Keratinocyte (primary cell): Measurements from ENCODE around the gene HP. TPM values are rescaled to one million over a fixed set of nuclear protein-coding genes. Genes with fewer than 3 reads are reported as not detected.
A peak's percentile ranks its signal among the peaks of the same experiment; 100 is the strongest.
"Not testable (repeated sequence)": the region's sequence is repeated elsewhere in the genome, so short reads cannot be mapped to it uniquely, and the experiment has no call there.

ENCODE experiments used
- DNase-seq: peaks from one replicate; pipeline ENCODE4 v3.0.0-alpha.2; 2011; ENCODE audit warnings: low read depth, missing footprints, low spot score
- FAIRE-seq: peaks from 2 replicates; lab custom pipeline; 2011; peaks lifted over from hg19 to GRCh38; lab: Jason Lieb, UNC
- H2AFZ ChIP-seq: 2 replicates; pipeline ENCODE4 v1.6.0; 2012; ENCODE audit warnings: low read length, control low read depth, inconsistent platforms; ENCODE audit not compliant: control insufficient read depth
- H3K27ac ChIP-seq: 2 replicates; pipeline ENCODE4 v1.5.1; 2011; ENCODE audit warnings: low read length; ENCODE audit not compliant: control insufficient read depth, insufficient read depth
- H3K27me3 ChIP-seq: 3 replicates; pipeline ENCODE4 v1.6.0; 2011; ENCODE audit warnings: low read length; ENCODE audit not compliant: control insufficient read depth, insufficient read depth; ENCODE audit errors: extremely low read depth
- H3K36me3 ChIP-seq, 2 experiments: 2 replicates in 1 of 2; 3 replicates in 1 of 2; pipeline ENCODE4 v1.5.1; 2011; ENCODE audit warnings: low read length in 2 of 2, mild to moderate bottlenecking in 1 of 2; ENCODE audit not compliant: control insufficient read depth in 2 of 2, insufficient read depth in 2 of 2; ENCODE audit errors: extremely low read depth in 1 of 2
- H3K4me1 ChIP-seq: 3 replicates; pipeline ENCODE4 v1.5.1; 2011; ENCODE audit warnings: low read length; ENCODE audit not compliant: control insufficient read depth, insufficient read depth; ENCODE audit errors: extremely low read depth
- H3K4me2 ChIP-seq: 3 replicates; pipeline ENCODE4 v1.6.0; 2011; ENCODE audit warnings: low read depth, low read length; ENCODE audit not compliant: control insufficient read depth, insufficient read depth; ENCODE audit errors: extremely low read depth
- H3K4me3 ChIP-seq, 3 experiments: fragments of 200-600 bp in 1 of 3; sonication (generic) in 1 of 3; 2 replicates in 2 of 3; 3 replicates in 1 of 3; pipeline ENCODE4 v1.5.1; 2011 to 2016; ENCODE audit warnings: low read length in 3 of 3, mild to moderate bottlenecking in 3 of 3, control low read depth in 2 of 3, inconsistent platforms in 1 of 3, low read depth in 1 of 3, mixed read lengths in 1 of 3, mixed run types in 1 of 3, moderate library complexity in 1 of 3; ENCODE audit not compliant: control insufficient read depth in 2 of 3, insufficient read depth in 2 of 3; ENCODE audit errors: extremely low read depth in 1 of 3
- H3K79me2 ChIP-seq: 2 replicates; pipeline ENCODE4 v1.6.0; 2012; ENCODE audit warnings: low read length; ENCODE audit not compliant: control insufficient read depth, insufficient read depth
- H3K9ac ChIP-seq: 3 replicates; pipeline ENCODE4 v1.6.0; 2011; ENCODE audit warnings: low read length; ENCODE audit not compliant: control insufficient read depth, insufficient read depth; ENCODE audit errors: extremely low read depth
- H3K9me1 ChIP-seq: 3 replicates; pipeline ENCODE4 v1.6.0; 2011; ENCODE audit warnings: low read length; ENCODE audit not compliant: control insufficient read depth, insufficient read depth; ENCODE audit errors: extremely low read depth
- H3K9me3 ChIP-seq: 2 replicates; pipeline ENCODE4 v1.5.1; 2012; ENCODE audit warnings: low read depth, low read length; ENCODE audit not compliant: control insufficient read depth
- H4K20me1 ChIP-seq: 3 replicates; pipeline ENCODE4 v1.6.0; 2011; ENCODE audit warnings: low read length; ENCODE audit not compliant: control insufficient read depth, insufficient read depth; ENCODE audit errors: extremely low read depth
- CTCF ChIP-seq, 3 experiments: IDR thresholded peaks in 1 of 3; conservative IDR thresholded peaks in 1 of 3; optimal IDR thresholded peaks in 1 of 3; 2 replicates in 2 of 3; 3 replicates in 1 of 3; pipeline versions ENCODE3 to v1.5.1; 2011; ENCODE audit warnings: low read length in 3 of 3, mild to moderate bottlenecking in 3 of 3, moderate library complexity in 2 of 3, control low read depth in 1 of 3, inconsistent platforms in 1 of 3; ENCODE audit not compliant: insufficient read depth in 2 of 3; ENCODE audit errors: extremely low read depth in 1 of 3
- EZH2 ChIP-seq: IDR thresholded peaks from one replicate; pipeline ENCODE4 v1.6.1; 2012; ENCODE audit warnings: inconsistent platforms, mild to moderate bottlenecking, low read length, moderate library complexity
- dilution Hi-C: fragments of 300-500 bp; cut with MboI; formaldehyde crosslinking; loops from one replicate; pipeline ENCODE4 v1.7.0; 2020; ENCODE audit warnings: low sequenced_read_pairs; ENCODE audit not compliant: extremely low pct_ligation_motif_present
- polyA minus RNA-seq, 3 experiments: library from RNA; depleted of rRNA, polyadenylated mRNA; stranded (reverse); fragments of >200 nt; gene quantifications; 1 replicate in 1 of 3; 2 replicates in 1 of 3; 3 replicates in 1 of 3; pipeline ENCODE4 v1.2.3, GENCODE V29; 2011
- polyA plus RNA-seq, 5 experiments: library from polyadenylated mRNA; depleted of rRNA in 3 of 5; stranded (reverse) in 3 of 5; stranded (forward) in 1 of 5; unstranded in 1 of 5; fragments of >200 nt; gene quantifications; 1 replicate in 1 of 5; 2 replicates in 3 of 5; 3 replicates in 1 of 5; pipeline versions ENCODE4 v1.2.1 to v1.2.3, GENCODE V29; 2011 to 2012; ENCODE audit warnings: missing spikeins in 2 of 5, low read depth in 1 of 5, low replicate concordance in 1 of 5

HP gene
- polyA plus RNA-seq, result 0.43 TPM in 1 of 3 replicates, not detected in the others
- polyA plus RNA-seq (2011; ENCODE audit: low read depth), result not detected
- not detected in 2 replicates for polyA plus RNA-seq (2011; cell fraction: cytosol; rRNA removed)
- not detected in 2 replicates for polyA plus RNA-seq (2011; cell fraction: nucleus; rRNA removed)
- not detected in 2 replicates for polyA plus RNA-seq (2012; ENCODE audit: low replicate concordance)
- not detected in 3 replicates for polyA minus RNA-seq
- polyA minus RNA-seq (2011; cell fraction: cytosol; rRNA and poly(A)+ RNA removed), result not detected
- polyA minus RNA-seq (2011; cell fraction: nucleus; rRNA and poly(A)+ RNA removed), result not detected in 2 replicates

GRCh38 chr16:72054254-72054847 lies at the start of gene HP:
HP (plus strand) TSS chr16:72054505; CDS start chr16:72054653, 148 bp downstream.
- dilution Hi-C loops, H3K4me3 ChIP-seq, H3K9me1 ChIP-seq, DNase-seq, H3K4me2 ChIP-seq, H4K20me1 ChIP-seq, H2AFZ ChIP-seq, H3K36me3 ChIP-seq, H3K27ac ChIP-seq, H3K27me3 ChIP-seq, H3K9ac ChIP-seq, H3K4me1 ChIP-seq, H3K79me2 ChIP-seq, H3K9me3 ChIP-seq, FAIRE-seq: not testable (repeated sequence)

- FAIRE-seq, H3K9ac ChIP-seq, H3K27me3 ChIP-seq, DNase-seq, dilution Hi-C loops, H3K79me2 ChIP-seq, H3K27ac ChIP-seq, H3K4me1 ChIP-seq, H3K36me3 ChIP-seq, H3K9me3 ChIP-seq, H4K20me1 ChIP-seq, H3K9me1 ChIP-seq: not testable (repeated sequence)
- H3K4me3 ChIP-seq, result peak overlapping the region in 2 of 3 experiments; percentile 19 to 38
- H2AFZ ChIP-seq, result peak overlapping the region; percentile 63
- H3K4me2 ChIP-seq, result peak overlapping the region; percentile 69
Measured at GRCh38 chr16:72008065-72008423, 46.3 kb upstream of the HP start.

- Histone ChIP-seq H4K20me1 (no peaks in the 10 kb centered on the region), H3K9me3 (no peaks in the 10 kb centered on the region), H3K4me1 (peaks cover 10% of the 10 kb centered on the region), H3K79me2 (no peaks in the 10 kb centered on the region), H3K27me3 (no peaks in the 10 kb centered on the region), H3K27ac (peak within 1 kb of the TSS; percentile 59), H2AFZ (peak within 1 kb of the TSS; percentile 88), H3K9me1 (no peaks in the 10 kb centered on the region), H3K36me3 (no peaks in the 10 kb centered on the region), H3K9ac (peak within 1 kb of the TSS; percentile 87), H3K4me3 (peak within 1 kb of the TSS; percentile 80 to 98 (median 82)), H3K4me2 (peak within 1 kb of the TSS; percentile 72)
- TF ChIP-seq EZH2 (no peak), CTCF (optimal IDR thresholded peaks at IDR 0.05 in 1 of 3, IDR thresholded peaks at IDR 0.05 in 1 of 3, conservative IDR thresholded peaks at IDR 0.05 in 1 of 3; ENCODE audit: extremely low read depth in 1 of 3, insufficient read depth in 2 of 3, low read length in 3 of 3) (peak in 1 of 3 experiments; percentile 4)
- DNase-seq, result peak; percentile 81
- FAIRE-seq, result no peak
- dilution Hi-C loops, result no loop called here
Measured at GRCh38 chr16:72008424-72009216, 45.7 kb upstream of the HP start, which contains the start of gene DHODH. DHODH (plus strand) TSS chr16:72008744; CDS start chr16:72008765, 21 bp downstream.
